ENCODE measurements around the gene ULK4.
"Not testable (repeated sequence)": the region's sequence is repeated elsewhere in the genome, so short reads cannot be mapped to it uniquely, and the experiment has no call there.

The ULK4 gene

GRCh38 chr3:41502481-41502880 lies 459.4 kb downstream of the ULK4 start:
- DNase-seq (ENCODE audit: low read depth), result no peak

DNA sequence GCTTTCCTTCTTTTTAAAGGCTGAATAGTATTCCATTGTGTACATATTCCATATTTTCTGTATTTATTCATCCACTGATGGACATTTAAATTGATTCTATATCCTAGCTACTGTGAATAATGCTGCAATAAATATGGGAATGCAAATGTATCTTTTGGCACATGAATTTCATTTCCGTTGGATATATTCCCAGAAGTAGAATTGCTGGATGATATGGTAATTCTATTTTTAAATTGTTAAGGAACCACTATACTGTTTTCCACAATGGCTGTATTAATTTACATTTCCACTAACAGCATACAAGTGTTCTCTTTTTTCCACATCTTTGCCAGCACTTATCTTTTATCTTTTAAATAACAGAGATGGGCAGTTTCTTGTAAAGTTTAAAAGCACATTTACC lies 459.9 kb downstream of the ULK4 start:
- no peak for DNase-seq (ENCODE audit: low read depth)

GRCh38 chr3:41498847-41499246 lies 463.1 kb downstream of the ULK4 start:
- DNase-seq (ENCODE audit: low read depth), result no peak

DNA sequence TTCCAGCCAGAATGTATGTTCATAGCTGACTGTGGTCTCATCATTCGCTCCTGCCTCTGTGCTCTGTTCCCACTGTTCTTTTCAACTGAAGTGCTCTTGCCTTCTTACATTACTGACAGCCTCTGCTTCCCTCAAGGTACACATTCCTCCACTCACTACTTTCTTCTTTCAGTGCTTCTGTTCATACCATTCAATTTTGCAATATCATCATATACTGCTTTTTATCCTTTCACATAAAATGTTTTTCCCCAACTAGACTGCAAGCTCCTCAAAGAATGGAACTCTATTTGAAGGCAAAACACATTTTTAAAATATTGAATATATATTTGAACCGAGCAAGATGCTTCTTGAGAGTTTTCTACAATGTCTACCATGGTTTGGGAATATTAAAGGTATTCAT lies 471.5 kb downstream of the ULK4 start:
- no peak for DNase-seq (ENCODE audit: low read depth)

DNA sequence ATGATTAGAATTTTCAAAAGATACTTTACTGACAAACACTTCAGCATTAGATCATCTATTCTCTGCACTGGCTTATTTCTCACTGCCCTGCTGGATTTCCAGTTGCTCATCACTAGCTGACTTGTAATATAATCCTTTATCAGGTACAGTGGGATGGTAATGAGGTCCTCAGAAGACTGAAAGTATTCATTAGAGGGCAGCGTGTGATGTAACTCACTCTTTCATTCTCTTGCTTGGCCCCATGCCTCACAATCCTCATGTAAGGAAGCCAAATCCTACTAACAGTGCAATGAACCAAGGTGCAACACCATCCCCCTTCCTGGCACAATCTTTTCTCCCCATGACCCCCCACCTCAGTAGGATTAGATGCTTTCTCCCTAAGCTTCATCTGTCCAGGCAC lies 472.7 kb downstream of the ULK4 start:
- DNase-seq (ENCODE audit: low read depth), result no peak

DNA sequence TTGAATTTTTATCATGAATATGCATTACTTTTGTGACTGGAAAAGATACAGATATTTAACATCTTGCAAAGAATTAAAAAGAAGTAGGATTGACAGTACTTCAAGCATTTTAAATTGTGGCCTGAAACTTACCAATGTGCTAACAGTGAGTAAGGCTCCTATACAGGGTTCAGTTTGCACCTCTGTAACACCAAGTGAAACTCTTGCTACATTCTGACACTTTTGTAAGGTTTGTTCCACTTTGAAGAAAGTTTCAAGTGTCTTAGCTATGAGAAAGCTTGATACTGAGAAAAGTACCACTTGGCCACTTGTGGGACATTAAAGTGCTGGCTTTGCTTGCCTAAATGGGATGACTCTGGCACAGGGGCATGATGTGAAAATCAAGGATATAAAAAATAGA lies 473.4 kb downstream of the ULK4 start:
- no peak for DNase-seq (ENCODE audit: low read depth)

- DNase-seq (ENCODE audit: low read depth), result no peak
Measured at GRCh38 chr3:41485484-41485883, 476.4 kb downstream of the ULK4 start.

DNA sequence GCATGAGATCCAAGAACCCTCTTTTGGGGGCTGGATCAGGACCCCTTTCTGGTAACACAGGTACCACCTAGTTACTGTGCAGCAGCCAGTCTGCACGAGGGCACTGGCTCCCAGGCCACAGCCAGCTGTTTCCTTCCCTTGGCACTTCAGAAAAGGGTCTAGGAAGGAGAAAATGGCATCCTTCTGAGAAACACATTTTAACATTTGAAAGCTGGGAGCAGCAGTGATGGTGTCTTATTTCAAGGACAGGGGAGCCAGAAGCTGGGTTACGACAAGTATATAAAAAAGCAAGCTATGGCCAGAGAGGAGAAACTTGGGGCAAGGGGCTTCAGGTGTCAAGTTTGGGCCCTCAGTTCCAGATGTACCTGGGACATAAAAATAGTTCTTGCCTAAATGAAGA lies 479.8 kb downstream of the ULK4 start:
- DNase-seq (ENCODE audit: low read depth), result no peak

DNA sequence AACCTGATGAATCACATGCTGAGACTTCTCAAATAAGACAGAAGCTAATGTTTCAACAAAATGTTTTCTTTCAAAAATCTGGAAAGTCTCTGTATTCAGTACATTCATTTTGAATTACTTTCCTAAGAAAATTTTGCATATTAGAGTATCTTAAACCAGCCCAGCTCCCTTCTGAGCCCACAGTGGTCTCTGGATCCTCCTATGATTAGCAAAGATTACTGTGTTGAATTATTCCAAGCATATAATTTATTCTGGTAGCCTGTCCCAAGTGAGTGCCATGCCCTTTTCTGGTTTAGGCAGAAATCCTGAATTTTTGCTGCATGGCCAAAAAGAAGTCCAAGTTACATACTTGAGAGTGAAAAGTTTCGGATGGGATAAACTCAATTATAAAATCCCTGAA lies 483.6 kb downstream of the ULK4 start:
- no peak for DNase-seq (ENCODE audit: low read depth)

- DNase-seq (ENCODE audit: low read depth), result no peak
Measured at GRCh38 chr3:41477399-41478014, 484.4 kb downstream of the ULK4 start.

GRCh38 chr3:41469083-41469482 lies 492.8 kb downstream of the ULK4 start:
- DNase-seq (ENCODE audit: low read depth), result no peak

DNA sequence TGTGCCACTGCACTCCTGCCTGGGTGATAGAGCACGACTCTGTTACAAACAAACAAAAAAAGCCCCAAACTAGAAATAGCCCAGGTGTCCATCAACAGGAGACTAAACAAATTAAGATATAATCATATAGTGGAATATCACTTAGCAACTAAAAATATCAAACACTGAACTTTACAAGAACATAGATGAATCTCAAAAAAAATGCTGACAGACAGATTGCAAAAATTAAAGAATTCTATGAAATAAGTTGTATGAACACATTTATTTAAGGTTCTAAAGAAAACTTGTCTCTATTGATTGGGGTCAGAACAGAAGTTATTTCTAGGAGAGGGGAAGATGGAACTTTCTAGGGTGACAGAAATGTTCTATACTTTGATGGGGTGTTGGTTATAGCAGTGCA lies 494.4 kb downstream of the ULK4 start:
- no peak for DNase-seq (ENCODE audit: low read depth)

DNA sequence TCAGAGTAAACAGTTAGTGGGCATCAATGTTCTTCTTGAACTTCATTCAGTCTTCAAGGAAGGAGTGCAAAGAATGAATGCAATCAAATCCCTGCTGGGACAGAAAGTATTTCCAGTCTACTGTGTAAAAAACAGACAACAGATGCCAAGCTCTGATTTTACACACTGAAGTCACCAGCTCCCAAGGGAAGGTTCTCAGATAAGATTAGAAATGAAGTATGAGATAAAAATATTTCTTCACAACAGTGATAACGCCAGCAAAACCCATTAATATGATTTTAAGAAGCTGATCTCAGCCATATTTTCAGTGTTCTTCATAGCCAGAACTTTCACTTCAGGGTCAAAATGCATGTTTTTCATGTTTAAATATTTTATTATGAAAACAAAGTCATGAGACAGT lies 497.0 kb downstream of the ULK4 start:
- no peak for DNase-seq (ENCODE audit: low read depth)

DNA sequence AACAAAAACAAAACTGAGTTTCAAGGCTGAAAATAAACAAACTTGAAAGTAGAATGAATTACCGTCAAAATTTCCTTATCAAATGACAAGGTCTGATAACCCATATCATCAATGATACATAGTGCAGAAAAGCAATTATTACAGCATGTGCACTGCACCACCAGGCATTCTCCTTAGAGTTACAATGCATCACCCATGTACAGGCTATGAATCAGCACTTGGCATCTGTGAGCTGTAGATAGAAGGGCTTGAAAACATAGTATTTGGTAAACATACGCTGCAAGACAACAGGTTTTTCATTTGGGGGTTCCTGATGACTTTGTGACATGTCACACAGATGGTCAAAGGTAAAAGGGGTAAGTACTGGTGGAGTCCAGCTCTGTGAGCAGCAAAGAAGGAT lies 497.5 kb downstream of the ULK4 start:
- no peak for DNase-seq (ENCODE audit: low read depth)

DNA sequence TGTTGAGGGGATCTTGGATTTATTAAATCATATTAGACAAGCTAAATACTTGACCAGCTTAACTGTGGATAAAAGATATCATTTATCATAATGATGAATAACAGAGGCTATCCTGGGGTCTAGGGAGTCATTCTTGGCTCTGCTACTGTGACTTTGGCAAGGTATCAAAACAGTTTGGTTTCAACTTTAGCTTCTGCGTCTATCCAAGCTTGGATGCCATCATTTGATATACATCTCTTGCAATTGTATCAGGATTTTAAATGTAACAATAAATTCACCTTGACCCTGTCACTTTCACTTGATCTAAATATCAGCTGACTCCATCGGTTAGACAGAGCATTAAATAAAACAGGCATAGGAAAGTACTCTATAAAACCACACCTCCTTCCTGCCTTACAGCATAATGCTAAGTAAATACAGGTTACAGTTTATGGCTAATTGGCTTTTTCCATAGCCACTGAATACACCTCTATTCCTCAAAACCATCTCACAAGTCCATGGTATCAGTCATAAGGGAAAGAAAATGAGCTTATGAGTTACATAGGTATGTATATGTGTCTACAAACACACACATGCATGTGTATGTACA lies 499.7 kb downstream of the ULK4 start:
- no peak for DNase-seq (ENCODE audit: low read depth)

- no peak for DNase-seq (ENCODE audit: low read depth)
Measured at GRCh38 chr3:41460736-41461135, 501.2 kb downstream of the ULK4 start.

- no peak for DNase-seq (ENCODE audit: low read depth)
Measured at GRCh38 chr3:41457176-41457575, 504.7 kb downstream of the ULK4 start.

GRCh38 chr3:41456162-41456561 lies 505.7 kb downstream of the ULK4 start:
- no peak for DNase-seq (ENCODE audit: low read depth)

DNA sequence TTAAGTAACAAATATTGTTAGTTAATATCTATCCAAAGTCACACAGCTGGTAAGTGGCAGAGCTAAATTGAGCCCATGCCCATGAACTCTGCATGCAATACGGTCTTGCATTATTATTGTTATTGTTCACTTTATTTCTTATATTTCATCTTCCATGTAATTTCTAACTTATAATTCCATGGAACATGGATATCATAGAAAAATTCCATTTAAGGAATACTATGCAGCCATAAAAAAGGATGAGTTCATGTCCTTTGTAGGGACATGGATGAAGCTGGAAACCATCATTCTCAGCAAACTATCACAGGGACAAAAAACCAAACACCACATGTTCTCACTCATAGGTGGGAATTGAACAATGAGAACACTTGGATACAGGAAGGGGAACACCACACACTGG lies 508.3 kb downstream of the ULK4 start:
- not testable (repeated sequence) for DNase-seq (ENCODE audit: low read depth)

GRCh38 chr3:41450416-41451231 lies 511.3 kb downstream of the ULK4 start:
- DNase-seq (ENCODE audit: low read depth), result no peak

- no peak for DNase-seq (ENCODE audit: low read depth)
Measured at GRCh38 chr3:41448396-41448795, 513.5 kb downstream of the ULK4 start.

DNA sequence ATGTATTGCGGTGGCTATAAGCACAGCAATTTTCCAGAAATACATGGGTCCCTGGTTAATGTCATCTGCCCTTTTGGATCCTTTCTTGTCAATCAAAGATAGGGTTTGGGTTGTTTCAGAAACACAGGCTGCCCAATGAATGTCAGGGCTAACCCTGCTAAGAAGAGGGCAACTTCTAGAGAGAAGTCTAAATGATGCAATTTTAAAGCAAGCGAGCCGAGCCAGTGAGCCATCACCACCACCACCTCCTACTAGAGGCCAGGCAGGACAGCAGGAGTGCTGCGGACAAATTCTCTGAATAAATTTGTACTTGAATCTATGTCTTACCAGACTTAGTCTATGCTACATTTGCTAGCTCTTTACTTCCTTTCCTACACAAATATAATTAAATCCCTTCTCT lies 514.2 kb downstream of the ULK4 start:
- no peak for DNase-seq (ENCODE audit: low read depth)

DNA sequence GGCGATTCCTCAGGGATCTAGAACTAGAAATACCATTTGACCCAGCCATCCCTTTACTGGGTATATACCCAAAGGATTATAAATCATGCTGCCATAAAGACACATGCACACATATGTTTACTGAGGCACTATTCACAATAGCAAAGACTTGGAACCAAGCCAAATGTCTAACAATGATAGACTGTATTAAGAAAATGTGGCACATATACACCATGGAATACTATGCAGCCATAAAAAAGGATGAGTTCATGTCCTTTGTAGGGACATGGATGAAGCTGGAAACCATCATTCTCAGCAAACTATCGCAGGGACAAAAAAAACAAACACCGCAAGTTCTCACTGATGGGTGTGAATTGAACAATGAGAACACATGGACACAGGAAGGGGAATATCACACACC lies 515.6 kb downstream of the ULK4 start:
- DNase-seq (ENCODE audit: low read depth), result not testable (repeated sequence)

- DNase-seq (ENCODE audit: low read depth), result no peak
Measured at GRCh38 chr3:41441568-41441967, 520.3 kb downstream of the ULK4 start.
